CD4-positive, alpha-beta T cell treated with Interleukin-4 for 4 hours (primary cell): ENCODE results near the gene ZDHHC19.
A peak's percentile ranks its signal among the peaks of the same experiment; 100 is the strongest.
"Not testable (repeated sequence)": the region's sequence is repeated elsewhere in the genome, so short reads cannot be mapped to it uniquely, and the experiment has no call there.

Experiments
- DNase-seq: peaks from one replicate; pipeline ENCODE4 v3.0.0-alpha.2; 2020

Gene ZDHHC19

GRCh38 chr3:196222876-196223595 is 11.8 kb upstream of the ZDHHC19 start:
- no peak for DNase-seq

- DNase-seq, result no peak
Observed at GRCh38 chr3:196220991-196221390, 9.8 kb upstream of the ZDHHC19 start.

DNA sequence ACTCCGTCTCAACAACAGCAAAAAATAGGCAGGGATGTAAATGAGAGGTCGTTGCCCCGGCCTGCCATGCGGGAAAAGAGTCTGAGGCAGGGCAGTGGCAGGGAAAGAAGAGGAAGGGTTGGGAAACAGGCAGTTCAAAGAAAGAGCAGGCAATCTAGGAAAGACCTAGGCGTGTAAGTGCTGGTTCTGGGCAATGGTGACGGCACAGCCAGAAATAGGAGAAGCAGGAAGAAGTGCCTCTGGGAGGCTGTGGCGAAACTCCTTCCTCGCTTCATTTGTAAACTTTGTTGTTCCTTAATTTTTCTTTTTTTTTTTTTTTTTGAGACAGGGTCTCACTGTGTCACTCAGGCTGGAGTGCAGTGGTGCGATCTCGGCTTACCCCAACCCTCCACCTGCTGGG is 9.4 kb upstream of the ZDHHC19 start:
- DNase-seq, result no peak

- no peak for DNase-seq
Observed at GRCh38 chr3:196219970-196220311, 8.7 kb upstream of the ZDHHC19 start.

DNA sequence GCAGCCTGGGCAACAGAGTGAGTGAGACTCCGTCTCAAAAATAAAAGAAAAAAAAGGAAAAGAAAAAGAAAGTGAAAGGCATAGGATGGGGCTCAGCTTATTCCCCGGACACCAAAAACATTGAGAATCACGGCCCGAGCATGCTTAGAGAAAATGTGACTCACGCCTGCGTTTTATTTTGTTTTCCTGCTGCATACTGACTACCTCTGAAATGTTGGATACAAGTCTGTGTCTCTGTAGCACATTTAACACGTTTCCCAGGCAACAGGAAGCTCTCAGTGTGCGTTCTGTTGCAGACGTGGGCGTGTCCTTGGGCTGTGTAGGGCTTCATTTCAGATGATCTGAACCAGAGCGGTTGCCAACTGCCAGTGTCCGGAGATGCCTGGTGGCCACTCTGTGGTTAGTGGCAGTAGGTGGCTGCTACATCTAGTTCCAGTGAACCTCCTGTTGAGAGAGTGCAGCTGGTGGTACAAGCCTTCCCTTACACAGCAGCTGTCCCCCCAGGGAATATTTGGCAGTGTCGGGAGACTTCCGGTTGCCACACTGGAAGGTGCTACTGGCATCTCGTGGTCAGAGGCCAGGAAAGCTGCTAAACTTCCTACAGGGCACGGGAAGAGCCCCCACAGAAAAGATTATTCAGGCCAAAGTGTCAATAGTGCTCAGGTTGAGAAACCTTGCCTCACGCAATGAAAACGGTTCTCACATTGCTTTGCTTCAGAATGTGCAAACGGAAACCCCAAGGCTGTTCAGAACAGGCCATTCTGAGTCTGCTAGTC is 8.2 kb upstream of the ZDHHC19 start:
- DNase-seq, result peak; percentile 90

DNA sequence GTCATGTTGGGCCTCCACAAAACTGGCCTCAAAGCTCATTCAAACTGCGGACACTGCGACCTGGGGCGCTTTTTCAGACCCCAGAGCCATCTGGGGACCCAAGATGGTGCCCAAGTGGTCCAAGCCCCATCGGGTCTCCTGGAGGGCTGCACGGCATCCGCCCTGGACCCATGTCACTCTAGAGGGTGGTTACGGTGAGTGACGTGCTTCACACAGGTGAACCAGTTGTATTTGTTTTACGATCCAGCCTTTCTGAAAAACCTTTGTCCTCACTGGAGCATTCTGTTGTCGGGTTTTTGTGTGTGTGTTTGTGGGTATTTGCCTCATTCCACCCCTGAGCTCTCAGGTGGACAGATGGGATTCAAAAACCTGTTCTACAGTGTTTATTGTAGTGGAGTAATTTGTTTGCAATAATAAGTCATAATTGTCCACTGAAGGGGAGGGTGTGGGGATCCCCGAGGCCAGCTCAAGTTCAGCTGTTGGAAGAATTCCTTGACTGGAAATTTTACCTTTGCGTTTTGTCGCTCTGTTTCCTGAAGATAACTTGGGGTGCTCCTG is 7.0 kb upstream of the ZDHHC19 start:
- no peak for DNase-seq

DNA sequence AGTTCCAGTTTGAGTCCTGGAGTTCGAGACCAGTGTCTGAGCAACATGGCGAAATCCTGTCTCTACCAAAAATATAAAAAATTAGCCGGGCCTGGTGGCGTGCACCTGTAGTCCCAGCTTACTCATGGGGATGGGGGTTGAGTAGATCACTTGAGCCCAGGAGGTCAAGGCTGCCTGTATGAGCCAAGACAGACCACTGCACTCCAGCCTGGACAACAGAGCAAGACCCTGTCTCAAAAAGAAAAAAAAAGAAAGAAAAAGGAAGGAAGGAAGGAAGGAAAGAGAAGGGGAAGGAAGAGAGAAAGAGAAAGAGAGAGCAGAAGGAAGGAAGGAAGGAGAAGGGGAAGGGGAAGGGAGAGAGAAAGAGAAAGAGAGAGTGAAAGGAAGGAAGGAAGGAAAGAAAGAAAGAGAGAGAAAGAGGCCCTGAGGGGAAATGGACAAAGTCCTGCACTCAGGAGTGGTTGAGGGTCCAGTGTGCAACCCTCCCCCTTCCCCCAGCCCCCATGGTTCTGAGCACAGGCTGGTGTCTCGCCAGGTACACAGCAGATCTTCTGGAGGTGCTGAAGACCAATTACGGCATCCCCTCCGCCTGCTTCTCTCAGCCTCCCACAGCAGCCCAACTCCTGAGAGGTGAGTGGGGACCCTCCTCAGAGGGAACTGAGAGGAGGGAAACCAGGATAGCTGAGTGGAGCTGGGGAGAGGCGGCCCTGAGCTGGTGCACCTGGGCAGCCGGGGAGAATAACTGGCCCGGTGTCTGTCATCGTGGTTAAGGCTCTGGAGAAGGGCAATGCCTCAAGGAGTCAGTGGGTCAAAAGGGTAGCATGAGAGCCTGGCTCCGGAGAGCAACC is 6.3 kb upstream of the ZDHHC19 start:
- DNase-seq, result no peak

- no peak for DNase-seq
Observed at GRCh38 chr3:196216681-196217211, 5.5 kb upstream of the ZDHHC19 start.

DNA sequence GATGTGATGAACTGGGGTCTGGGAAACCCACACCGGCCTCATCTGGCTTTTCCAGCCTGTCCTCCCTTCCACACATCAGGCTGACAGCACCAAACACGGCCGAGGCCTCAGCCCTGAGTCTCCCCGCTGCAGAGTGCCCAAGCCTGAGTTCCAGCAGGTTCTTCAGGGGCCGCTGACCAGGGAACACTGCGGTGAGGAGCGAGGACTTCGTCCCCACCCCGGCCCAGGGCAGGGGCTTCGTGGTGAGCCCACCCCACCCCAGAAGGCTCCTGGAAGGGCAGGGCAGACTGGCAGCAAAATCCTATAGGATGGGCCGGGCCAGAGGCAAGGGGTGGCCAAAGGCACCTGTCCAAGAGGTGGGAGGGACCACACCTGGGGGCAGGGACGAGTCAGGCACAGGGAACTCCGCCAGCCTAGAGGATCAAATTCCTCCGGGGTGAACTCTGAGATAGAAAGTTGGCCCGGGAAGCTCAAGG is 4.9 kb upstream of the ZDHHC19 start, which contains the start of gene SLC51A:
Gene SLC51A, plus strand, starts transcription at position 446 of the 476 bp plus-strand sequence. CDS start 179 bp downstream, outside the sequence.
- no peak for DNase-seq

DNA sequence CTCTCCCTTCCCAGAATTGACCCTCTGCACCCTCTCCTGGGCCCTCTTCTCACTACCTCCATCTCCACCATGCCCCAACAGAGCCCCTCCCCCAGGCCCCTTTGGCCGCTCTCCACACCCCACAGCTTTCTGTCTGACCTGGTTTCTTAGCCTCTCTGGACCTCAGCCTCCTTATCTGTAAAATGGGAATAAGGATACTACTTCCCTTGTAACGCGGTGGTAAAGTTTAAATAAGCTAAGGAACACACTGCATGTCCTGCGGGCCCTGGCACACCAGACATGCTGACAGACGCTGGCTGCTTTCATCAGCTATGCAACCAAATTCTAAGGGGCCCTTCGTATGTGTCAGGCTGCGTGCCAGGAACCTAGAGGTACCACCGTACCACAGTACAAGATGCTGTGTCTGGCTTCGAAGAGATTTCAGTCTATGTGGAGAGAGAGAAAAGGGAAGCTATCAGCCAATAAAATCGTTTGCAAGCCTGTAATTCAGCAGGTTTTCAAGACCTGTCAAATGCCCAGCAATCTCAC is 4.4 kb upstream of the ZDHHC19 start:
- DNase-seq, result no peak

- no peak for DNase-seq
Observed at GRCh38 chr3:196214783-196215441, 3.7 kb upstream of the ZDHHC19 start.

DNA sequence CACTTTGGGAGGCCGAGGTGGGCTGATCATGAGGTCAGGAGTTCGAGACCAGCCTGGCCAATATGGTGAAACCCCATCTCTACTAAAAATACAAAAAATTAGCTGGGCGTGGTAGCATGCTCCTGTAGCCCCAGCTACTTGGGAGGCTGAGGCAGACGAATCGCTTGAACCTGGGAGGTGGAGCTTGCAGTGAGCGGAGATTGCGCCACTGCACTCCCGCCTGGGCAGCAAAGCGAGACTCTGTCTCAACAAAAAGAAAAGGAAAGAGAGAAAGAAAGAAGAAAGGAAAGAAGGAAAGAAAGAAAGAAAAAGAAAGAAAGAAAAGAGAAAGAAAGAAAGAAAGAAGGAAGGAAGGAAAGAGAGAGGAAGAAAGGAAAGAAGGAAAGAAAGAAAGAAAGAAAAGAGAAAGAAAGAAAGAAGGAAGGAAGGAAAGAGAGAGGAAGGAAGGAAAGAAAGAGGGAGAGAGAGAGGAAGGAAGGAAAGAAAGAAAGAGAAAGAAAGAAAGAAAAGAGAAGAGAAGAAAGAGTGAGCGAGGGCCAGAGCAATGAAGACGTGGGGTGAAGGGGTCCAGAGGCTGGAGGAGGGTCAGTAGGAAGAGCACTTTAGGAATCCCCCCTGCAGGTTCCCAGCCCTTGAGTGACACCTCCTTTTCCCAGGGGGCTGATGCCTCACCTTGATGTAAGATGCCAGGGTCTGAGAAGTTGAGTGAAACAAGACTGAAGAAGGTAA is 1.1 kb downstream of the ZDHHC19 start:
- DNase-seq, result not testable (repeated sequence)

GRCh38 chr3:196208942-196209695 is 2.1 kb downstream of the ZDHHC19 start:
- no peak for DNase-seq

GRCh38 chr3:196207833-196208607 is 3.2 kb downstream of the ZDHHC19 start:
- peak; percentile 43 for DNase-seq

GRCh38 chr3:196207159-196207832 is 3.9 kb downstream of the ZDHHC19 start:
- DNase-seq, result no peak

DNA sequence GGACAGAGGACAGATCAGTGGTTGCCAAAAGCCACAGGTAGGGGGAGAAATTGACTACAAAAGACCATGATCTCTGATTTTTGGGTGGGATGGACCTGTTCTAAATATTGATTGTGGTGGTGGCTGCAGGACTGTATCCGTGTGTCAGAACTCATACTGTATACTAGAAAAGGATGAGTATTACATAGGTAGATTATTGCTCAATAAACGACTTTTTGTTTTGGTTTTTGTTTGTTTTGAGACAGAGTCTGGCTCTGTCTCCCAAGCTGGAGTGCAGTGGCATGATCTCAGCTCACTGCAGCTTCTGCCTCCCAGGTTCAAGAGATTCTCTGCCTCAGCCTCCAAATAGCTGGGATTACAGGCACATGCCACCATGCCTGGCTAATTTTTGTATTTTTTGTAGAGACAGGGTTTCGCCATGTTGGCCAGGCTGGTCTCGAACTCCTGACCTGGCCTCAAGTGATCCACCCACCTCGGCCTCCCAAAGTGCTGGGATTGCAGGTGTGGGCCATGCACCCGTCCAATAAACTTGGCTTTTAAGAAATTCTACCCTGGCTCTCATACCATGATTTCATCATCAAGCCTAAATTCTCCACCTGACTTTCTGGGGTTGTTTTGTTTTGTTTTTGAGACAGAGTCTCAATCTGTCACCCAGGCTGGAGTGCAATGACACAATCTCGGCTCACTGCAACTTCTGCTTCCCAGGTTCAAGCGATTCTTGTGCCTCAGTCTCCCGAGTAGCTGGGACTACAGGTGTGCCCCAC is 5.6 kb downstream of the ZDHHC19 start:
- not testable (repeated sequence) for DNase-seq

- DNase-seq, result no peak
Observed at GRCh38 chr3:196203846-196204245, 7.4 kb downstream of the ZDHHC19 start.

DNA sequence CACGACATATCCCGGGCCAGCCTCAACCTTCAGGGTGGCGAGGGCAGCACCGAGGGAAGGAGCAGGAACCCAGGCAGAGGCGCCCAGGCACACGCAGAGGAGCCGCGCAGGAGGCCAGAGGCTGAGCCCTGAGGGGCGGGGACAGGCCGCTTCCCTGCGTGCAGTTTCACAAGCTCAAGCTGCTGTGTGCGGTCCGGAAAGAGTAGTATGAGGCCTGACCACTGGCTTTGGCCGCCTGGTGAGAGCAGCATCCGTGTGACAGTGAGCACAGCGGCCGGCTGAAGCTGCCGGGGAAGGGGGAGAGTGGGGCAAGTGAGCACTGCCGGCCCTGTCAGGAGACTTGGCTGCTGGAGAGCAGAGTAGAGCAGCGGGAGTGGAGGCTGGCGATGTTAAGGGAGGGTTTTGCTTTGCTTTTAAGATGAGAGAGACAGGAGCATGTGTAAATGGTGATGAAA is 8.7 kb downstream of the ZDHHC19 start:
- DNase-seq, result no peak
